K562 (cell line): ENCODE data around the gene ZMYND8. TPM values are rescaled to one million over a fixed set of nuclear protein-coding genes. Genes with fewer than 3 reads are reported as not detected.

ENCODE experiments used
- ARID1B ChIP-seq: fragments of 450-650 bp; IDR thresholded peaks from 2 replicates; pipeline ENCODE4 v1.6.1; 2016; ENCODE audit warnings: antibody characterized with exemption, mild to moderate bottlenecking, inconsistent platforms
- ATF3 ChIP-seq, 2 experiments: fragments of 450-650 bp in 1 of 2; sonication (generic) in 1 of 2; formaldehyde crosslinking in 1 of 2; IDR thresholded peaks in 1 of 2; conservative IDR thresholded peaks in 1 of 2; 2 replicates each; pipeline versions ENCODE4 v1.6.1 to v1.8.1; 2016 to 2023; ENCODE audit warnings: mild to moderate bottlenecking in 2 of 2, moderate library complexity in 2 of 2, inconsistent platforms in 1 of 2, missing genetic modification reagents in 1 of 2
- BRD9 ChIP-seq: fragments of 450-650 bp; IDR thresholded peaks from 2 replicates; pipeline ENCODE4 v1.6.1; 2018; ENCODE audit warnings: low read depth; ENCODE audit not compliant: partially characterized antibody
- CHD1 ChIP-seq: fragments of 200-600 bp; sonication (generic); IDR thresholded peaks from one replicate; pipeline ENCODE4 v1.6.1; 2012; ENCODE audit warnings: mild to moderate bottlenecking, moderate library complexity, low read length, inconsistent platforms
- CREB1 ChIP-seq, 2 experiments: sonication (generic) in 1 of 2; formaldehyde crosslinking in 1 of 2; IDR thresholded peaks; 2 replicates each; pipeline versions ENCODE4 v1.6.1 to v1.8.0; 2012 to 2022; ENCODE audit warnings: inconsistent platforms in 1 of 2, mild to moderate bottlenecking in 1 of 2, missing genetic modification reagents in 1 of 2, moderate library complexity in 1 of 2
- CTCFL ChIP-seq: IDR thresholded peaks from 2 replicates; pipeline ENCODE4 v1.6.1; 2011; ENCODE audit warnings: borderline replicate concordance, low read depth, mild to moderate bottlenecking, moderate library complexity, low read length; ENCODE audit not compliant: insufficient read depth, poor library complexity, severe bottlenecking
- GABPB1 ChIP-seq: sonication (generic); formaldehyde crosslinking; IDR thresholded peaks from 2 replicates; pipeline ENCODE4 v1.8.0; 2022; ENCODE audit warnings: mild to moderate bottlenecking, missing genetic modification reagents
- HDAC3 ChIP-seq: fragments of 450-650 bp; IDR thresholded peaks from 2 replicates; pipeline ENCODE4 v1.6.1; 2018; ENCODE audit warnings: borderline replicate concordance, mild to moderate bottlenecking, moderate library complexity; ENCODE audit not compliant: partially characterized antibody
- PHB ChIP-seq: fragments of 250-450 bp; sonication (Bioruptor Pico); IDR thresholded peaks from 2 replicates; pipeline ENCODE4 v1.5.0; 2021
- RREB1 ChIP-seq: fragments of 250-450 bp; sonication (Bioruptor Pico); IDR thresholded peaks from 2 replicates; pipeline ENCODE4 v1.4.0; 2020
- RUNX1 ChIP-seq: sonication (generic); IDR thresholded peaks from 2 replicates; pipeline ENCODE4 v1.6.1; 2016; ENCODE audit warnings: antibody characterized with exemption, low read depth
- SLC30A9 ChIP-seq: fragments of 250-450 bp; sonication (Bioruptor Pico); IDR thresholded peaks from 2 replicates; pipeline ENCODE4 v1.8.0; 2022; ENCODE audit warnings: mild to moderate bottlenecking, moderate library complexity
- VEZF1 ChIP-seq: fragments of 200-800 bp; sonication (Bioruptor generic); IDR thresholded peaks from 2 replicates; pipeline ENCODE4 v1.6.1; 2017; ENCODE audit warnings: missing genetic modification characterization, missing compliant biosample characterization
- ZNF695 ChIP-seq: fragments of 450-650 bp; formaldehyde crosslinking; IDR thresholded peaks from 2 replicates; pipeline ENCODE4 v1.4.0; 2020; ENCODE audit warnings: mild to moderate bottlenecking, moderate library complexity
- polyA plus RNA-seq, 8 experiments: library from polyadenylated mRNA; depleted of rRNA in 4 of 8; stranded (reverse) in 5 of 8; unstranded in 3 of 8; fragments of >200 nt; fragmentation: Nextera tagmentation in 2 of 8; fragmentation: Illumina TruSeq in 1 of 8; extraction: Ambion mirVana in 2 of 8; extraction: Trizol in 1 of 8; gene quantifications; 2 replicates each; pipeline versions ENCODE4 v1.2.1 to v1.2.3, GENCODE V29; 2011 to 2014; ENCODE audit warnings: inconsistent platforms in 1 of 8, missing spikeins in 1 of 8
- total RNA-seq, 7 experiments: library from RNA; depleted of rRNA in 6 of 7; stranded (reverse); fragments of >200 nt in 6 of 7; fragmentation: Illumina TruSeq in 2 of 7; extraction: Trizol in 2 of 7; gene quantifications; 2 replicates each; pipeline versions ENCODE4 v1.2.1 to v1.2.3, GENCODE V29; 2011 to 2021; ENCODE audit warnings: low replicate concordance in 1 of 7

Gene ZMYND8
- total and polyA plus RNA-seq, 9 of the 15 experiments (the other 6 are each of a cell fraction or from before 2014, with no cell fraction given): 31.8 to 148 (median 71.9) TPM

GRCh38 chr20:47379433-47380150 is 23.1 kb upstream of the ZMYND8 start (continued):
- TF ChIP-seq VEZF1 (CRISPR knock-in tag) (peak; percentile 67), HDAC3 (no peak), SLC30A9 (CRISPR knock-in tag) (no peak), ARID1B (peak; percentile 86), BRD9 (no peak), RREB1 (CRISPR knock-in tag) (no peak), CHD1 (no peak), CREB1 (IDR thresholded peaks at IDR 0.05) (peak; percentile 52; the same call in 1 of the 2 replicates), CREB1 (CRISPR knock-in tag; IDR thresholded peaks at IDR 0.05) (peak; percentile 69), RUNX1 (0 out of 2 replicates have a peak, but pooled peaks have one; percentile 75), ZNF695 (CRISPR knock-in tag) (no peak), PHB (CRISPR knock-in tag) (no peak), CTCFL (no peak), ATF3 (IDR thresholded peaks at IDR 0.05) (peak; percentile 91), ATF3 (CRISPR knock-in tag; conservative IDR thresholded peaks at IDR 0.05) (no peak), GABPB1 (CRISPR knock-in tag) (peak; percentile 40; the same call in 1 of the 2 replicates)
